Left forelimb (tissue), 1 donor: Measurements from ENCODE around the gene SUB1.
A peak's percentile ranks its signal among the peaks of the same experiment; 100 is the strongest.
"Not testable (repeated sequence)": the region's sequence is repeated elsewhere in the genome, so short reads cannot be mapped to it uniquely, and the experiment has no call there.

Experiments
- DNase-seq: peaks from one replicate; pipeline ENCODE4 v3.0.0-alpha.2; 2018; ENCODE audit warnings: low spot score

Gene SUB1

DNA sequence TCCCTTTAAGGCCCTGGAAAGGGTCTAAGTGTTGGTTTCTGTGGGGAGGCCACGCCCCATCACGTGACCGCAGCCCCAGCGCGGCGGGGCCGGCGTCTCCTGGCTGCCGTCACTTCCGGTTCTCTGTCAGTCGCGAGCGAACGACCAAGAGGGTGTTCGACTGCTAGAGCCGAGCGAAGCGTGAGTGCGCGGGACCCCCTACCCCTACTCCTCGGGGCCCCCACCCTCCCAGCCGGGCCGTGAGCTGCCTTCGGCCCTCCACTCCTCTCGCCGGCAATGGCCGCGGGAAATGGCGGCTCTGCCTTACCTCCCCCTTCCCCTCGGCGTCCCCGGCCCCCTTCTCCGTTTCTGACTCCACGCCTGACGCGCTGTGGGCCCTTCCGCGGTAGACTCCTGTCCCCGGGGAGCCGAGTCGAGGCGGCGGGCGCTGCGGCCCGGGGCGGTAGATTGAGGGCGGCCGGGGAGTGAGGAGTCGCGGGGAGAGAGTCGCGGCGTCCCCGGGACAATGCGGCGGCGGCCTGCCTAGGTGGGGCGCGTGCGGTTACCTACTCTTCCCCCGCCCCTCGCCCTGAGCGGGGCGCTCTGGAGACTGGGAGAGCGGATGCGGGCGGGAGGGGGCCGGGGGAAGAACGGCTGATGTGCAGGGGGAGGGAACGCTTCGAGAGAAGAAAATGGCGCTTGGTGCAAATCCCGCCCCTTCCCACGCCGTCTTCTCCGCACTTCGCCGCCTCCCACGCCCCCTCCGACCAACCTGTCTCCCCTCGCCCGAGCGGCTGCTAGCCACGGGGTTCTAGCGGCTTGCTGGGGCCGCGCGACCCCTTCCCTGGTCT lies at the start of gene SUB1:
Gene SUB1, plus strand, starts transcription at position 112 of the 830 bp plus-strand sequence. CDS start 2,956 bp downstream, outside the sequence.
- DNase-seq, result peak; percentile 94

DNA sequence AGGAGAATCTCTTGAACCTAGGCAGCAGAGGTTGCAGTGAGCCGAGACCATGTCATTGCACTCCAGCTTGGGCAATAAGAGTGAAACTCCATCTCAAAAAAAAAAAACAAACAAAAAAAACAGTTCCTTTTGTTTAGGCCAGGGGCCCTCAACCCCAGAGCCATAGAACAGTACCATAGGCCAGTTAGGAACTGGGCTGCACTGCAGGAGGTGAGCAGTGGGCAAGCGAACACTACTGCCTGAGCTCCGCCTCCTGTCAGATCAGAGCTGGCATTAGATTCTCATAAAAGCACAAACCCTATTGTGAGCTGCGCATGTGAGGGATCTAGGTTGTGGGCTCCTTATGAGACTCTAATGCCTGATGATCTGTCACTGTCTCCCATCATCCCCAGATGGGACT lies 49.1 kb upstream of the SUB1 start:
- no peak for DNase-seq

DNA sequence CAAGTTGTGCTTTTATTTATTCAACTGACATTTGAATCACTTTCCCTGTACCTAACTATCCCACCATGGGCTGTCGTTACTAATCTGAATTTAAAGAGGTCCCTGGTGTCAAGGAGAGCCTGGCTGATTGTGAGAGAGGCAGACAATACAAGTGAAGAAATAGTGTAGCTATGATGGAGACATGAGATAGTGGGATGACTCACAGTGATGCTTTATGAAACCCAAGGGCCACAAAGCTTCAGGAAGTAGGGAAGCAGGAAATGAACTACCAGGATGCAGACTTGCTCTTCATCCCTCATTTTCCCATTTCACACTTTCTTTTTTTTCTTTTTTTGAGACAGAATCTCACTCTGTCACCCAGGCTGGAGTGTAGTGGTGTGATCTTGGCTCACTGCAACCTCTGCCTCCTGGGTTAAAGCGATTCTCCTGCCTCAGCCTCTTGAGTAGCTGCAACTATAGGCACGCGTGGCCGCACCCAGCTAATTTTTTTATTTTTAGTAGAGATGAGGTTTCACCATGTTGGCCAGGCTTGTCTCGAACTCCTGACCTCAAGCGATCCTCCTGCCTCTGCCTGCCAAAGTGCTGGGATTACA lies 47.8 kb upstream of the SUB1 start:
- DNase-seq, result not testable (repeated sequence)

DNA sequence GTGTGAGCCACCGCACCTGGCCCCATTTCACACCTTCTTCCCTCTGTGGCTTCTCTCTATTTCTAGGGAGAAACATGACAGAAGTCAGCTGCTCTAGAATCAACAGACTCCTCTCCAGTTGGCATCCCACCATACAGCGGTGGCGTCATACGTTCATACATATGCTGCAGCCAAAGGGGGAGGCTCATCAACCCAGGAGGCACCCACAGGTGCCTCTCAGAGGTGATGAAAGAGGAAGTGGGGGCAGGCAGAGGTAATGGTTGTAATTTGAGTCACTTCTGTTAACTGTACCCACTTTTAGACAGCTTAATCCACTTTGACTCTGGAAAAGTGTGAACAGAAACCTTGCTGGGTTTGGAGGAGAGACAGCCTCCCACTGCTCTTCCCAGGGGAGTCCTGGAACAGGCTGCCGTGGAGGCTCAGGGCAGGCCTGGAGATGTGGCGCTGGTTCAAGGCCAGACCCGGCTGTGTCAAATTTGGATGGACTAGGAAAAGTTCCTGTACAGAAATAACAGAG lies 47.3 kb upstream of the SUB1 start:
- DNase-seq, result no peak

DNA sequence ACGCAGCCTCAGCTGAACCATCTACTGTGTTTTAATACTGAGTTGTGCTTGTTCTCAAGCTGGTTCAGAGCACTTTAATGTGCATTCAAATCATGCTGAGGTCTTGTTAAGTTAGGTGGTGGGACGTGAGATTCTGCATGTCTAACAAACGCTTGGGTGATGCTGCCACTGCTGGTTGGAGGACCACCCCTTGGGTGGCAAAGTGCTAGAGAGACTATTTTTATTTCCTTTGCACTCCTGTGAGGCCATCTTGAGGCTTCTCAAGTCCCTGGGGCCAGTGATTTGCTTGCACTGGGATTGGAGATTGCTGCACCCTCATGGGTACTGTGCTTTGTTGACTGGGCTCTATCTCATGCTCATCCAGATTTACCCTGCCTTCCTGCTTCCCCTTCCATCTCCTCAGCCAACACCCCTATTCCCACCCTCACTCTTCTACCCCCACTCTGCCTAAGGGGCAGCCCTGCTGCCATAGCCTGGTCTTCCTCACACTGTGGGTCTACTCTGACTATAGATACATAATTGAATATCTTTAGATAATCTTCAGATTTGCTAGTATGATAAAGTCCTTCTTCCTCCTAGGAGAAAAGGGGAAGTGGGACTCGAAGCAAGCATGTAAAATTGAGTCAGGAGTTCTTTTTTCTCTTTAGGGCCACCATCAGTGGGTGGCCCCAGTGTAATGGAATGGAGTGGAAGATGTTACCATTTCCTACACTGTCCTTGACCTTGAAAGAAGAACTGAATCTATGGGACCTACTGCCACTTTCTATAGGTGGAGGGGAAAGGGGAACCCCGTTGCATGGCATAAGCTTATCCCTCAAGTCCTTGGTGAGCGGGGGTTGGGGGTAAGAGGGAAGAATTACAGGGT lies 45.1 kb upstream of the SUB1 start:
- no peak for DNase-seq

DNA sequence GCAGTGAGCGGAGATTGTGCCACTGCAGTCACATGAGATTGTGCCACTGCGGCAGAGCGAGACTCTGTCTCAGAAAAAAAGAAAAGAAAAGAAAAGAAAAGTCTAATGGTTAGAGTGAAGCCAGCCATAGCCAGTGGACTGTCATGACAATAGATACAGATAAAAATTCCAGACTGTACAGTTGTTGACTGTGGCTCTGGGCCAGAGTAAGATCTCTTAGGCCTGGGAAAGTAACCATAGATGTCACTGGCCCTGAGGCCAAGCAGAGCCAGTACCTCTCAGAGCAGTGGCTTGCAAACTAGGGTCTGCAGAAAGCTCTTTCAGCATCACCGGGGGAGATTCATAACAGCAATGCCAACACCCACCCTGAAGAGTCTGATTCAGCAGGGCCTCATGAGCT lies 44.1 kb upstream of the SUB1 start:
- no peak for DNase-seq

DNA sequence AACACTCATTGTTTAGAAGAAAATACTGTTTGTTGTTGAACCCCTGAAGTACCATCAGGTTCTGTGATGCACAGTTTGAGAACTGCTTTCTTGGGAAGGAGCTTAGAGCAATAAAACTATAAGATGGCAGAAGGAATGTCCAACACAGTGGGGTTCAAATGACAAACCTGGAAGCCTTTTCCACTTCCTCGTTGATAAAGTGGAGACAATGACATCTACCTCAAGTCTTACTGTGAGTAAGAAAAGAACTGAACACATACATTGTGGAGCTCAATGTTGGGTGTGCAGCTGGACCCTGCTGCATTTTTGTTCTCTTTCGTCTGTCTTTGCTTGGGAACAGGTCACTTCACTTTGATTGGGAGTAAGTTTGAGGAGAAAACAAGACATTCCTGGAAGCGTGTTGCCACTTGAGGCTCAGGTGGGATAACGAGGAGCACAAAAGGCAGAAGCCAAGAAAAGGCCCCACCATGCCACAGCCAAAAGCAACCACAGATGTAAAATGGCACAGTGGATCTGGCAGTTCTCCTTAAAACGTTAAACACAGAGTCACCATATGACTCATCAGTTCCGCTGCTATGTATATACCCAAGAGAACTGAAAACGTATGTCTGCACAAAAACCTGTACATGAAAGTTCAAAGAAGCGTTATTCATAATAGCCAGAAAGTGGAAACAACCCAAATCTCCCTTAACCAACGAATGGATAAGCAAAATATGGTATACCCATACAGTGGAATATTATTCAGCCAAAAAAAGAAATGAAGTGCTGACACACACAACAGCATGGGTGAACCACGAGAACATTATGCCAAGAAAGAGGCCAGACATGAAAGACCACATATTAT lies 42.9 kb upstream of the SUB1 start:
- no peak for DNase-seq

DNA sequence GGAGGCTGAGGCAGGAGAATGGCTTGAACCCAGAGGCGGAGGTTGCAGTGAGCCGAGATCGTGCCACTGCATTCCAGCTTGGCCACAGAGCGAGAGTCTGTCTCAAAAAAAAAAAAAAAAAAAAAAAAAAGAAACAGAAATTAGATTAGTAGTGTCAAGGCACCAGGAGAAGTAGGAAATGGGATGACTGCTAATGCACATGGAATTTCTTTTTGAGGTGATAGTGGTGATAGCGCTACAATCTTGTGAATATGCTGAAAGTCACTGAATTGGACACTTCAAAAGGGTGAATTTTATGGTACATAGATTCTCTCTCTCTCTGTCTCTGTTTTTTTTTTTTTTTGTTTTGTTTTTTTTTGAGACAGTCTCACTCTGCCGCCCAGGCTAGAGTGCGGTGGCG lies 42.1 kb upstream of the SUB1 start:
- DNase-seq, result no peak

DNA sequence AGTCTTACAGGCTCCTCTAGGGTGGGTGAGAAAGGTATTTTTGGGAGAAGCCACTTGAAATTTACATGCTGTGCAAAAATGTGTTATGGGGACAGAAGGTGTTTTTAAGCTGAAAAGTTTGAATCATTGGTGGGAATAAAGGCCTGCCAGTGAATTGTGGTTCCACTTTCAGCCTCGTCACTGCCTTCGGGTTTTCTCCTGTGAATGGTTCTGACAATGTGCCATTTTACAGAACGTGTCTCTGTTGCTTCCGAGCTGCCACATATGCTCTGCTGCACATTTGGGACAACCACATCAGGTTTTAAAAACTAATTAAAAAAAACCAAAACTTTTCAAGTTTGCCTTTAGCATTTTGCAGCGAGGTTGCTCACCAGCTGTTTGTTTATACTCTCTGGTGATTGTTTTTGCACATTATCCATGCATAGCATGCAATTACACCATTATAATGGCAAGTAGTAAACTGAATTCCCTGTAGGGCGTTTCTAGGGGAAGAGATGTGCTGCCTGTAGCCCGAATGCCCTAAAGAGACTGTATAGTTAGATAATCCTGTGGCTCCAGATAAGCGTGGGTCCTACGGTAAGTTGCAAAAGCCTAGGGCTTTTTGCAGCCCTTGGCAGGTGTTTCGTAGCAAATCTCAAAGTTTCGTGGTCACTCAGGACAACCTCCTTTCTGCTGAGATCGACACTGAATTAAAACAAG lies 40.1 kb upstream of the SUB1 start:
- no peak for DNase-seq

DNA sequence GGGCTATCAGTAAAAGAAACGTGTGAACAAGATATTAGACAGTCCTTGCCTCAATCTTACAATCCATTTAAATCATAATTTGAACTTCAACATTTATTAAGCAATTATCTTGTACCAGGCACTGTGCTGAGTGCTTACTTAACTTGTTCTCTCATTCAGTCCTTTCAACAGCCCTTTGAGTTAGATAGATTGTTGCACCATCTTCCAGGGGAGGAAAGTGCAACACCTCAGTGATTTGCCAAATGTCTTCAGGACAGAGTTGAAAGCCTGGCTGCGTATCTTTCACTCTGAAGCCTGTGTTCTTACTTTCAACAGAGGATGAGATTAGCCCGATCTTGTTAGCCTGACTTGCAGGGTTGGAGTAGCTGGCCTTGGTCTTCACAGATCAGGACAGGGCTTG lies 34.2 kb upstream of the SUB1 start:
- no peak for DNase-seq

DNA sequence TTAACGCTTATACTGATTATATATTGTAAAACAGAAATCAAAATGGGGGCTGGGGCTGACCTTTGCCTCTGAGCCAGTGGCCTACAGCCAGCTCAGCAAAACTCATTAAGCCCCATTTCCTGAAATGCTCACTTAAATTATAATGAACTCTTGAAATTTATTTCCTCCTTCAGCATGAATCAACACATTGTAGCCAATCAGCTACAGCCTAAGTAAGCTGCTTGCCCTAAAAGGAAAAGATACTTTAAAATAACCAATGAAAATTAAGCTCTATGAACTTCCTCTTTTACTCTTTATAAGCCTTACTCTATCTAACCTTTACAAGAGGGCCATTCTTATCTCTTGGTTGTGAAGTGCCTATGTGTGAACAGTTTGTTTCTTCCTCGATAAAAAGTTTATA lies 33.5 kb upstream of the SUB1 start:
- no peak for DNase-seq

DNA sequence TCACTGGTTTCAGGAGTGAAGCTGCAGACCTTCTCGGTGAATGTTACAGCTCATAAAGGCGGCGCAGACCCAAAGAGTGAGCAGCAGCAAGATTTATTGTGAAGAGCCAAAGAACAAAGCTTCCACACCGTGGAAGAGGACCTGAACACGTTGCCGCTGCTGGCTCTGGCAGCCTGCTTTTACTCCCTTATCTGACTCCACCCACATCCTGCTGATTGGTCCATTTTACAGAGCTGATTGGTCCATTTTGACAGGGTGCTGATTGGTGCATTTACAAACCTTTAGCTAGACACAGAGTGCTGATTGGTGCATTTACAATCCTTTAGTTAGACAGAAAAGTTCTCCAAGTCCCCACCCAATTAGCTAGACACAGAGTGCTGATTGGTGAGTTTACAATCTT lies 32.9 kb upstream of the SUB1 start:
- DNase-seq, result not testable (repeated sequence)

DNA sequence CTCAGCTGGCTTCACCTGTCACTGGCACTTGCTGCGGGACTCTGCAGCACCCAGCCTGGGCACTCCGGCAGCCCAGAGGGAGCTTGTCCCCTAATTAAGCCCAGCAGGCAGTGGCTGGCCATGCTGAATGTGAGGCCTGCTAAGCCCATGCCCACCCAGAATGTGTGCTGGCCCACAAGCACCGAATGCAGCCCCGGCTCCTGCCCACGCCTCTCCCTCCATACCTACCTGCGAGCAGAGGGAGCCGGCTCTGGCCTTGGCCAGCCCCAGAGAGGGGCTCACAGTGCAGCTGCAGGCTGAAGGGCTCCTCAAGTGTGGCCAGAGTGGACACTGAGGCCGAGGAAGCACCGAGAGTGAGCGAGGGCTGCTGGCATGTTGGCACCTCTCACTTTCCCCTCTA lies 32.4 kb upstream of the SUB1 start:
- DNase-seq, result no peak

DNA sequence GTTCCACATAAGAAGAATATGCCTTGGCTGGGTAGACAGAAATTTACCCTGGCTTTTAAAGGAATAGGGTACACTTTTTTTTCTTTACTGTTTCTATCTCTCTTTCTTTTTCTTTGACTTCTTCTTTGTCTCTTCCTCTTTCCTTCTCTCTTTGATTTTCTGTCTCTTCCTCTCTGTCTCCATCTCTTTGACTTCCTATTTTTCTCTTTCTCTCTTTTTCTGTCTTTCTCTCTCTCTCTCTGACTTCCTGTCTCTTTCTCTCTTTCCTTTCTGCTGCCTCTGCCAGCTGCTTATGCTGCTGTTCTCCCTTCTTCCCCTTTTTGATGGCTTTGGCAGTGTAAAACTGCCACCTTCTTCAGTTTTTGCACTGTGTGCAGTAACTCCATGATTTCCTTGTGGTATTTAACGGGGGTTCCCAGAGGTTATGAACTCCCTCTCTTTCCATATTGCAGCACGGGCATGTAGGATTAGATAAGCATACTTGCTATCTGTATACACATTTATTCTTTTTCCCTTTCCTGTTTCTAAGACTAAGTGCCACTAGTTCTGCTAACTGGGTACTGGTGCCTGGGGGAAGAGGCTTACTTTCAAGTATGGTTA lies 31.1 kb upstream of the SUB1 start:
- not testable (repeated sequence) for DNase-seq

DNA sequence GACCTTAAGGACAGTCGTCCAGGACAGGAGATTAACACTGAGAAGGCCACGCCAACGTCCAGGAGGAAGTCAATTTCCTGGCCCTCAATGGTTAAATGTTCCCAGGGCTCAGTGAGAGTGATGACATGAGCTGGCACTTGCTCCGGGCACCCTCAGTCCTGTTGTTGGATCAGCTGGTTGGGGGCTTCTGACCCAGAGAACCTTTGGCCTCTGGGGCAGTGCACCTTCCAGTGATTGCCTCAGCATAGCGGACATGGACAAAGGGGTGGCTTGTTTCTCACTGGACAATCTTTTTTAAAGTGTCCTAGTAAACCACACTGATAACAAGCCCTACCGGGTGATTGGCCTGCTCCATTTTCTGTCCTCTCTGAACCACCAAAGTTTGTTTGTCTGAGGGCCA lies 28.8 kb upstream of the SUB1 start:
- DNase-seq, result not testable (repeated sequence)

DNA sequence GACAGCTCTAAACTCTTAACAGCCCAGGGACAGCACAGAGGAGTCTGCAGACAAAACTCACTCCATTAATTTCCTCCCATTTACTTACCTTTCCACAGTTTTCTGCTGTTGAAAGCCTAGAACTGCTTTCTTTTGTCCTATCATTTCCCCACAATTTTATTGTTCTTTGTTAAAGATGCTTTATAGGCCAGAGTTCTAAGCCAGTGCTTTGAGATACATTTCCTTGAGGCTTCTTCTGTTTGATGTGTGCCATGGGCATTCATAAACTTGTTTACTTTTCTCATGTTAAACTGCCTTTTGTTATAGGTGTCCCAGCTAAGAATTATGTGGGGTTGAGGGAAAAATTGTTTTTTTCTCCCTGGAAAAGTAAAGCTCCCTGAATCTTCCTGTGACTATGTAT lies 25.9 kb upstream of the SUB1 start:
- no peak for DNase-seq

DNA sequence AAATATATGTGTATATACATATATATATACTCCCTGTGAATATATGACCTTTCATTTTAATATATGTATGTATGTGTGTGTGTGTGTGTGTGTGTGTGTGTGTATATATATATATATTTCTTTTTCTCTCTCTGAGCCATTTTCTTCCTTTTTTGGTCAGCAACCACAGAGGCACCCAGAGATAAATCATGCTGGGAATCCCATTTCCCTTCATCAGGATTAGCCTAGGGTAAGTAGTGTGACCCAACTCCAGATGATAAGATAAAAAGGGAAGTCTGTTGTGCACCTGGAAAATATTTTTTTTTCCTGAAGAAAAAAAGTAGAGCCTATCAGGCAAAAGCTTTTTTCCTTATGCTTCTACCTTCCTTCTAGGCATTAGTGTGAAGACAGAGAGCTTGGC lies 25.4 kb upstream of the SUB1 start:
- no peak for DNase-seq

DNA sequence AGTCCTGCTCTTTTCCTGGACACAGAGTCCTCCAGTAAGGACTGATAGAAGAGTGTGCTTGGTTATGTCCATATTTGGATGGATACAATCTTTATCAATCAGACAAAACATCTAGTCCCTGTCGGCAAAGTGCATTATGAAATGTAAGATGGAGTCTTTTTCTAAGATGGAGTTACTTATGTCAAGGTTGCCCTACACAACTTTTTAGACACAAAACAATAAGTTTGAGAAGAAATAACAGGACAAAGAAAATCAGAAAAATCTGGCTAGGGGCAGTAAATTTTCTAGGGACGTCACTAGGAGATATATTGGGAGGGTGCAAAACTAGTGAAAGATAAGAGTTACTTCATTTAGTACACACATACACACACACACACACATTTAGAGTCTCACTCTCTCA lies 23.3 kb upstream of the SUB1 start:
- no peak for DNase-seq

DNA sequence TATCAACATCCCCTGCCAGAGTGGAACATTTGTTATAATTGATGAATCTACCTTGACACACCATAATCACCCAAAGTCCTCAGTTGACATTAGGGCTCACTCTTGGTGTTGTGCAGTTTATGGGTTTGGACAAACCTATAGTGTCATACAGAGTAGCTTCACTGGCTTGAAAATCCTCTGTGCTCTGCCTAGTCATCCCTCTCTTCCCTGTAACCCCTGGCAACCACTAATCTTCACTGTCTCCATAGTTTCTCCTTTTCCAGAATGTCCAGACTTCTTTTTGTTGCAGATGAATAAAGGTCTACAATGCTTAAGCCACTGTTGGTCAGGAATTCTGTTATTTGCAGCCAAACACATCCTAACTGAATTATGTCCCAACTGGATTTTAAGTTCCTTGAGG lies 22.5 kb upstream of the SUB1 start:
- DNase-seq, result no peak

DNA sequence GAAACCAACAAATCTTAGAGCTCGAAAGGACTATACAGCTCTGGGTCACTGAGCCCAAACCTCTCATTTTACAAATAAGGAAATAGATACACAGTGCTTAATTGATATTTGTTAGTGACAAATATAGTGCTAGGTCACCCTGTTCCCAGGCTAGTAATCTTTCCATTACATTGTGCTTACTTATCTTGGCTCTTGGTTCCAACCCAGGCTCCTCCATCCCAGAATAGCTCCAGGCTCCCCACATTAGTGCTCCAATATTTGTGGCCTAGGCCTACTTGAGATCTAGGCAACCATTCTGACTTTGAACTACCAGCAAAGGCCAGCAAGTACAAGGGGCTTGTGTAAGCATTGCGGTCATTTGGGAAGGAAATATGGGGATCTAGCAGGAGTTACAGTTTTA lies 21.7 kb upstream of the SUB1 start:
- no peak for DNase-seq

DNA sequence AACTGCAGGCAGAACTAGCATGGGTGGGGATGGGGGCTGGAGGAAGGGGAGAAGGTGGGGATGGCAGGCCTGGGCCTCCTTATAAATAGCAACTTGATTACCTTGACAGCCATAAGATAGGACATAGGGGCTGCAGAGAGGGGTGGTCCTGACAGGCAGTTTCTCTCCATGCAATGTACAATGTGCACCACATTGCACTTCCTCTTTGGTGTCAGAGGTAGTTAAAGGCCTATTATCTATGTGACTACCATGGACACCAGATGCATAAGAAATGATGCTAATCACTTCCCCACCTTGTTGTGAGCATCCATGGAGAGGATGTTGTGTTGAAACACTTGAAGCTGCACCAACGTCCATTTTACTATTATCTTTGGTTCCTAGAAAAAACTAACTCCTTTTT lies 20.2 kb upstream of the SUB1 start:
- DNase-seq, result no peak
